D721Med (cell line): ENCODE results near the gene ARHGDIA.

Experiments used
- DNase-seq: peaks from one replicate; pipeline ENCODE4 v3.0.0; 2011; ENCODE audit warnings: low spot score; ENCODE audit not compliant: insufficient read length
- FAIRE-seq: peaks from 2 replicates; lab custom pipeline; 2011; peaks lifted over from hg19 to GRCh38; lab: Jason Lieb, UNC
- TF ChIP-seq, protein P1 (sequence below): IDR thresholded peaks from 2 replicates; pipeline ENCODE4 v1.5.1; 2012; ENCODE audit warnings: mild to moderate bottlenecking, control low read depth; ENCODE audit not compliant: insufficient read depth; ENCODE audit errors: missing control alignments

The ARHGDIA gene

DNA sequence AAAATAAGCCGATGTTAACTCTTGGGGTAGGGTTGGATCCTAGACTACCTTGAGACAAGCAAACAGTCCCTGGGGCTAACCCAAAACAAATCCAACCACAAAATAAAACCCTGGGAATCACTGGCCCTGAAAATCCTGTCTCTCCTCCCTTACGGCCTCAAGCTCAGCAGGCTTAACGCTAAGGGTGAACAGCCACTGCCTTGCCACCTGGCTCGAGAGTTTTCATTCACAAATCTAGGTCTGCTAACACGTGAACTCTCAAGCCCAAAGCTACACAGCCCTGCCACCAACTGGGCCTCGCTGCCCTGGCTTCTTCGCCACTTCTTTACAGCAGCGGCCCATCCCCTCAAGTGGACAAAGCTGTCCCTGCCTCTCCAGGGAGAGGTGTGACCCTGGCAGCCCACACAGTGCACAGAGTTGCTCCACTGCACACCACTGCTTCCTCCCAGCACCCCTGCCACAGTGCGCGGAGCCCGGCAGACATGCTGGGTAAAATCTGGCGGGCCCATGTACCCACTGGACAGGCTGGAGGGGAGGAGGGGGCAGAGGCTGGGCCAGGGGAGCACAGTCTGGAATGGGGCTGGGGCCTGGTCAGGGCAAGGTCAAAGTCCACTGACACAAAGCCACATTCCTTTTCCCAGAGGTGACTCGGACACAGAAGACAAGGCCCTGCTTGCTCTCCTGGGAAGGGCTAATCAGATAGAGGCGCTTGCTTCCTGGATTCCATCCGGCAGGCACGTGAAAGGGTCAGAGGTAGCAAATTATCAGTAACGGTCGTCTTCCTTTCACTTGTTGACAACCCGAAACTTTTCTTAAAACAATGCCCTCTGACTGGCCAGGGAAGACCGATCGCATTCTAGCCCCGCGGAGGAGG lies 39.1 kb upstream of the ARHGDIA start:
- TF ChIP-seq, protein P1, sequence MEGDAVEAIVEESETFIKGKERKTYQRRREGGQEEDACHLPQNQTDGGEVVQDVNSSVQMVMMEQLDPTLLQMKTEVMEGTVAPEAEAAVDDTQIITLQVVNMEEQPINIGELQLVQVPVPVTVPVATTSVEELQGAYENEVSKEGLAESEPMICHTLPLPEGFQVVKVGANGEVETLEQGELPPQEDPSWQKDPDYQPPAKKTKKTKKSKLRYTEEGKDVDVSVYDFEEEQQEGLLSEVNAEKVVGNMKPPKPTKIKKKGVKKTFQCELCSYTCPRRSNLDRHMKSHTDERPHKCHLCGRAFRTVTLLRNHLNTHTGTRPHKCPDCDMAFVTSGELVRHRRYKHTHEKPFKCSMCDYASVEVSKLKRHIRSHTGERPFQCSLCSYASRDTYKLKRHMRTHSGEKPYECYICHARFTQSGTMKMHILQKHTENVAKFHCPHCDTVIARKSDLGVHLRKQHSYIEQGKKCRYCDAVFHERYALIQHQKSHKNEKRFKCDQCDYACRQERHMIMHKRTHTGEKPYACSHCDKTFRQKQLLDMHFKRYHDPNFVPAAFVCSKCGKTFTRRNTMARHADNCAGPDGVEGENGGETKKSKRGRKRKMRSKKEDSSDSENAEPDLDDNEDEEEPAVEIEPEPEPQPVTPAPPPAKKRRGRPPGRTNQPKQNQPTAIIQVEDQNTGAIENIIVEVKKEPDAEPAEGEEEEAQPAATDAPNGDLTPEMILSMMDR, result no peak
- DNase-seq, result no peak
- no peak for FAIRE-seq

DNA sequence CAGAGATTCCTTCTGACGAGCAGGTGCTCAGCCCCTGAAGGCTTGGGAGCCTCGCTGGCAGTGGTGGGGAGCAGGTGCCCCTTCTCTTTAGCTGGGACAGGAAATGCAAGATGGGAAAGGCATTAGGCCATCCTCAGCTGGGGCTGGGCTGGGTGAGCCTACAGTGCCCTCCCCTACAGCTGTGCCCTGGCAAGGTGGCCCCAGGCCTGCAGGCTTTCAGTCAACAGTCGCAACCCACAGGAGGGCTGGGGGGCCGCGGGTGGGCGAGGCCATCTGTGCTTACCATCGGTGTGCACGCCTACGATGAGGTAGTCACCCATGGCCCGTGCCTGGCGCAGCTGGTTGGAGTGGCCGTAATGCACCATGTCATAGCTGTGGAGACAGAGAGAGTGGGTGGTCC lies 38.1 kb upstream of the ARHGDIA start:
- FAIRE-seq (no peak), DNase-seq (no peak)
- TF ChIP-seq, protein P1, result no peak

DNA sequence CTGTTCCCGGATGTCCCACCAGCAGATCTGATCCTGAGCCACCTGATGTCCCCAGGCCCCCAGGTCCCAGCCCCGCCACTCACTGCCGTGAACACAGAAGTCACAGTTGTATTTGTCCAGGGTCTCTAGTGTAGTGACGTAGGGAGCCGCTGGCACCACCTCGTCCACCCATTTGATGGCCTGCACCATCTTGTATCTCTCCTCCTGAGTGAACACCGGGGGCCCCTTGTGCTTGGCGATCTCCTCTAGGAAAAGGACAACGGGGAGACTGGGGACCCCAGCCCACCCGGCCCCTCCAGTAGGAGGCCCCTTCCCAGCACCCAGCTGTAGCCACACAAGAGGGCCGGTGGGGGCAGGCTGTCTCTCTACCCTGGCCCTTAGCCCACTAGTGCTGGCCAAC lies 37.7 kb upstream of the ARHGDIA start:
- TF ChIP-seq, protein P1, result no peak
- DNase-seq, result no peak
- FAIRE-seq, result no peak

DNA sequence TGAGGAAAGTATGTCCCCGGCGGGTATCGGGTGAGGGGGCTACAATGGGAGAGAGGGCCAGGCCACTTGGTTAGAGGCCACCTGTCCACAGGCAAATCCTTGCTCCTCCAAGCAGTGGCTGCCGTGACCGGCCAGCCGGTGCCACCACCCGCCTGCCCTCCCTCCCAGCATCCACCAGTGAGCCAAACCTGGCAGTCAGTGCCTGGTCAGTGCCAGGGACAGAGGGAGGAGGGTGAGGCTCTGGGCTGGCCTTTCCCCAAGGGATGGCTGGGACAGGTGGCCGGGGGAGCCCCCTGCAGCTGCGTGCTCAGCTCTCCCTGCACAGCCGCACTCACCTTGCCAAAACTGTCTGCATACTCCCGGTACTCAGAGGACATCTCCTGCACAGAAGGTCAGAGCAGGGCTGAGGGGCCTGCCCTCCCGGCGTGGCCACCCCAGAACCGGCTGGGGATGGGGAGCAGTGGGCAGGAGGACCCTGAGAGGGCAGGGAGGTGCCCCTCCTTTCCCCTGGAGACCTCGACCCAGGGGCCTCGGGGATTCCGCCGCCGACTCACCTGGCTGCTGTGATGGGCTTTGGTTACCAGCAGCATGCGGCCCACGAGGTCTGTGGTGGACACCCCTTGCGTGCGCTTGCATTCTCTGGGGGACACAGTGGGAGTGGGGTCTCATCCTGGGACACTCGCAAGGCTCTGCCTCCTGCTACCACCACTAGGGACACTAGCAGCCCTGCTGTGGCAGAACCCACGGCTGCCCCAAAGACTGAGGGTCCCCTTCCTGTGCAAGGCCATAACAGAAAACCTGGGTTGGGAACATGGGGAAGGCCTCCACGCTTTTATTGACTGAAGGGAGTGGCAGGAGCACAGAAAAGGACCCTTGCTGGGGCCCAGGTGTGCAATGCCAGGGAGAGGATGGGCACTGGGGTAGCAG lies 36.3 kb upstream of the ARHGDIA start:
- TF ChIP-seq, protein P1, result peak; percentile 13
- no peak for DNase-seq
- FAIRE-seq, result no peak

DNA sequence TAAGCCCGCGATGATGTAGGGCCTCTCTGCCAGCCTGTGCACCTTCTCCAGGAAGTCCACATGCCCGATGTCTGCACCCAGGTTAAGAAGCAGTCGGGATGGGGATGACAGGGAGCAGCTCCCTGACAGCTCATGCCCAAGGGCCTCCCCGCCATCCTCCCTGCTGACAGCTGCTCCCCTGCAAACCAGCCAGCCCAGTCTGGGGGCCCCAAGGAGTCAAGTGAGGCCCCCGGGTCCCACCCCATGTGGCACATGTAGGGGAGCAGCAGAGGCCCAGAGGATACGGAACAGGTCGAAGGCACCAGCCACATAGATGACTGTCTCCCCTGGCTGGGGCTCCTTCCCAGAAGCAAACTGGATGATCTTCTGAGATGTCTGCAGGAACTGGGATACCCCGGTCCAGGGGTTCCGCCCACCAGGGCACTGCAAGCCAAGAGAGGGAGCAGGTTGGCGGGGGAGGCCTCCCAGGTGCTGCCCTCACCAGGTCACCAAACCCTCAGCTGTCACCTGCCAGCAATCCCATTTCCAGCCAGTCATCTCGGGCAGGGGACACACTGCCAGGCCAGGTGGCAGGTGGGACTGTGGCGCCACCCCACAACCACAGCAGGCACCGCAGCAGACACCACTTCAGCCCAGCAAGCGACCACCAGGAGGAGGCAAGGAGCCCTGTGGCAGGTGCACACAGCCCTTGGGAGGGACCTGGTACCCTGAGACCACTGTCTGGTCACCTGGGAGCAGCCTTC lies 35.5 kb upstream of the ARHGDIA start:
- TF ChIP-seq, protein P1, result peak; percentile 37
- DNase-seq (no peak), FAIRE-seq (no peak)

DNA sequence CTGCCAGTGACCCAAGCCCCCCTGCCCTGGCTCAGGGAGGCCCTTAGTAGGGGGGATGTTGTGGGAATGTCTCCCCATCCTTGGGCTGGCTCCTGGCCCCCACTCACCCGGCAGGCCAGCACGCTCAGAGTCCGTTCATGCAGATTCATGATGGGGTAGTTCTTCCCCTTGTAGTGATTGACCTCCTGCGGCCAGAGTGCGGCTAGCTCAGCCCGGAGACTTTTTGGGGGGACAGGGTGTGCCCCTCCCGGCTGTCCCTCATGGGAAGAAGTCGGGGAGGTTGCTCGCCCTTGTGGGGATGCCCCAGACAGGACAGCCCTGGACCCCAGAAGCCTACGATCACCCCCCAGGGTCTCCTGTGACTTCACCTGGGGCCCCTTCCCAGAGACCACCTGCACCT lies 34.9 kb upstream of the ARHGDIA start:
- no peak for DNase-seq
- TF ChIP-seq, protein P1, result no peak
- FAIRE-seq, result no peak
